Large intestine (tissue), 3 donors: Measurements from ENCODE around the gene PAPSS1. TPM values are rescaled to one million over a fixed set of nuclear protein-coding genes. Genes with fewer than 3 reads are reported as not detected.

Source experiments
- DNase-seq, 2 donors: peaks; one replicate each; pipeline versions ENCODE4 v3.0.0 to v3.0.0-alpha.2; 2013
- H3K27ac ChIP-seq: one replicate; pipeline ENCODE4 v1.5.1; 2013; ENCODE audit warnings: low read length
- H3K27me3 ChIP-seq: 2 replicates; pipeline ENCODE4 v1.6.1; 2013; ENCODE audit warnings: low read length; ENCODE audit not compliant: control insufficient read depth, insufficient read depth
- H3K36me3 ChIP-seq: 2 replicates; pipeline ENCODE4 v1.6.1; 2013; ENCODE audit warnings: low read length; ENCODE audit not compliant: control insufficient read depth, insufficient read depth
- H3K4me1 ChIP-seq: one replicate; pipeline ENCODE4 v1.6.1; 2013; ENCODE audit warnings: low read length; ENCODE audit not compliant: control insufficient read depth, insufficient read depth
- H3K4me3 ChIP-seq: one replicate; pipeline ENCODE4 v1.5.1; 2013; ENCODE audit warnings: low read length
- H3K9me3 ChIP-seq: one replicate; pipeline ENCODE4 v1.6.1; 2013; ENCODE audit warnings: mild to moderate bottlenecking, low read depth, low read length, moderate library complexity; ENCODE audit not compliant: control insufficient read depth
- WGBS: methylation state at CpG from one replicate; pipeline ENCODE4 v1.1.5; 2013; ENCODE audit warnings: low lambda C conversion rate; ENCODE audit not compliant: insufficient coverage; 5-methylcytosine and 5-hydroxymethylcytosine counted together
- polyA plus RNA-seq: library from polyadenylated mRNA; unstranded; fragments of 120-200 nt; gene quantifications from one replicate; pipeline ENCODE4 v1.2.1, GENCODE V29; 2013

The PAPSS1 gene
- polyA plus RNA-seq, 1 donor, result 50.7 TPM

DNA sequence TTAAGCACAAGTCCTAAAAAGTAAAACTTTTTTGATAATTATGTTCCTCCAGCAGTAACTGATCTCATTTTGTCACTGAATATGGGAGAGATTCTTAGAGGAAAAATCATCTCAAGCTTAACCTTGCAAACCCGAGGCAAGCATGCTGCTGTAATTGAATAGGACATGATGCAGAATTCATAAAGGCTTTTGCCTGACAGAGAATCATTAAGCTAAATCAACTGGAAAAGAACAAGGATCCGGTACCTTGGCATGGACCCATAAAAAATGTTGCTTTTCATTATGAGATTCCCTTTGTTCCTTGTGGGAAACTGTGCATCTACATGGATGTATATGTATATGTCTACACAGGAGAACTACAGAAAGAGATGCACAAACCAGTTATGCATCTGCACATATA, 149.1 kb downstream of the PAPSS1 start:
- WGBS, result 100% methylated on average over 1 of the region's 2 CpGs
- Histone ChIP-seq H3K4me1 (no peaks in the 10 kb centered on the region), H3K27me3 (no peaks in the 10 kb centered on the region)

DNA sequence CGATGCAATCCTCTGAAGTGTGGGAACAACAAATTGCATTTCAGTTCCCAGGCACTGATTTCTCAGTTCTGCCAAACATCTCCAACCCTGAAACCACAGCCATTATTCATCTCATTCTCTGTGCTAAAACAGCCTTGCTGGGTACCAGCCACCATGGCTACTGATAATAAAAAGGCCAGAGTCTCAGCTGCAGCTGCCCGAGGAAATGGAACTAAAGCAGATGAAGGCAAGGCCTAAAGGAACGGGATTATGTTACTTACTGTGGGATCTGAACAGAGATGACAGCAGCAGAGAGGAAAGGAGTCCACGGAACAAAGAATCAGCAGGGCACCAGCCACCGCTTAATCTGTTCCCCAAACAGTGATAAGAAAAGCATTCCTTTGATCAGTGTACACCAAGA, 155.7 kb downstream of the PAPSS1 start:
- H3K27ac ChIP-seq, result no peak overlapping the region
- H3K9me3 ChIP-seq, result no peaks in the 10 kb centered on the region
- no peaks in the 10 kb centered on the region for H3K4me1 ChIP-seq
- DNase-seq, result no peak
- WGBS, result no CpG with 5 or more reads among the region's 5 CpGs
- no peak overlapping the region for H3K4me3 ChIP-seq
- no peaks in the 10 kb centered on the region for H3K36me3 ChIP-seq
- no peaks in the 10 kb centered on the region for H3K27me3 ChIP-seq

More for the DNA sequence above, 149.1 kb downstream of the PAPSS1 start:
- no peak overlapping the region for H3K4me3 ChIP-seq
- H3K9me3 ChIP-seq, result no peaks in the 10 kb centered on the region
- no peaks in the 10 kb centered on the region for H3K36me3 ChIP-seq
- no peak for DNase-seq
- no peak overlapping the region for H3K27ac ChIP-seq

Other genes with a start within 250 kb of the PAPSS1 start
- gene SGMS2, start 104.7 kb upstream of the PAPSS1 start, polyA plus RNA-seq, result 35.3 TPM
- 6.6 TPM for gene CYP2U1, start 211.3 kb upstream of the PAPSS1 start, polyA plus RNA-seq